D721Med (cell line): ENCODE results near the gene SSTR3.

Experiments
- DNase-seq: peaks from one replicate; pipeline ENCODE4 v3.0.0; 2011; ENCODE audit warnings: low spot score; ENCODE audit not compliant: insufficient read length
- FAIRE-seq: peaks from 2 replicates; lab custom pipeline; 2011; peaks lifted over from hg19 to GRCh38; lab: Jason Lieb, UNC
- CTCF ChIP-seq: IDR thresholded peaks from 2 replicates; pipeline ENCODE4 v1.5.1; 2012; ENCODE audit warnings: mild to moderate bottlenecking, control low read depth; ENCODE audit not compliant: insufficient read depth; ENCODE audit errors: missing control alignments

The SSTR3 gene

GRCh38 chr22:37165066-37165465 is 47.2 kb downstream of the SSTR3 start:
- DNase-seq (no peak), FAIRE-seq (no peak)
- no peak for TF ChIP-seq CTCF

GRCh38 chr22:37164505-37164887 is 47.8 kb downstream of the SSTR3 start:
- no peak for TF ChIP-seq CTCF
- no peak for DNase-seq
- FAIRE-seq: no peak

GRCh38 chr22:37163575-37164504 is 48.4 kb downstream of the SSTR3 start:
- FAIRE-seq (no peak), DNase-seq (no peak)
- no peak for TF ChIP-seq CTCF

DNA sequence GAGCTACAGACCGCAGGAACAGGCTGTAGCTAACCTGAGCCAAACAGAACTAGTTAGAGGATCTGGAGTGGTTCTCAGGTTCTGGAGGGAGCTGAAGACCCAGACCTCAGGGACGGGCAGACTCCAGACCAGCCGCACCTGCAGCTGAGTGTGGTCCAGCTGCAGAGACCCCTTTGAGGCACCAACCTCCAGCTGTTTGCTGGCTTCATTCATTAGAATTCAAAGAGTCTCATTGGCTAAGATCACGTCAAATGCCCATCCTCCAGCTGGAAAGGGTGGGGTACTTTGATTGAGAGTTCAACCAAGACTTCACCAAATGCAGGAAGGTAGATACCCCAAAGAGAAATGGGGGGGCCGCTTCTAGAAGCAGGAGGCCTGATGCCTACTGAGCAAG is 49.2 kb downstream of the SSTR3 start:
- TF ChIP-seq CTCF: no peak
- no peak for DNase-seq
- no peak for FAIRE-seq

DNA sequence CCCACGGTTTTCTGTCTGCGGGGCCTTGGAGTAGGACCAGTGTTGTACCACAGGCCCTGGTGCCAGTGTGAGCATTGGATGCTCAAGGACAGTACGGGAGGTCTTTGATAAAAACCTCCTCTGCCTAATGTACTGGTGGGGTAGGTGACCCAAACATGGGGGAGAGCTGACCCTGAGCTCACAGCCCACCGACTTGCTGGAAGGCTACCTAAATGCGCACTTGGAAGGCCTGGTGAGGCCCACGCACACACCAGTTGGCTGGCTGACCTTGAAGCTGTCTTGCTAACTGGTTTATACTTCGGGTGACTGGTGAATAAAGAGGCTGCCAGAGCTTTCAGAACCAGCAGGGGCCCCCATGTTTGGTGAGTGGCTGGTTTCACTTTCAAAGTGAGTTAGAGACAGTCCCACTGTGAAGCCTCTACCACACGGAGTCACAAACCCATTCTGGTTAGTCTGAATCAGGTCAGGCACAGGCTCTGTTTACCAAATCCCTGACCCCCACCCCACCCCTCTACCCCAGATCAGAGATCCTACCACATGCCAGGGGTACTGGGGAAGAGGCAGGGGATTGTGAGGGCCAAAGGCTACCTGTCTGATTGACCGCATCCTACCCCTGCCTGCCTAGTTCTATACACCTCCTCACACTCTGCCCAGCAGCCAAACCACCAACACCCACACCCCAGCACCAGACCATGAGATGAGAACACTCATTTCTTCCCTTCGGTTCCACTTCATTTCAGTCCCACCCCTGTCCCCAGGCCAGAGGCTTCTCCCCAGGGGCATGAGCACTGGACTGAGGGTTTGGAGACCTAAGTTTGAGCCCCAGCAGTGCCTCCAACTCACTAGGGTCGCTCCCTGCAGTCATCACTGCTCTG is 49.8 kb downstream of the SSTR3 start:
- no peak for TF ChIP-seq CTCF
- FAIRE-seq: no peak
- no peak for DNase-seq

DNA sequence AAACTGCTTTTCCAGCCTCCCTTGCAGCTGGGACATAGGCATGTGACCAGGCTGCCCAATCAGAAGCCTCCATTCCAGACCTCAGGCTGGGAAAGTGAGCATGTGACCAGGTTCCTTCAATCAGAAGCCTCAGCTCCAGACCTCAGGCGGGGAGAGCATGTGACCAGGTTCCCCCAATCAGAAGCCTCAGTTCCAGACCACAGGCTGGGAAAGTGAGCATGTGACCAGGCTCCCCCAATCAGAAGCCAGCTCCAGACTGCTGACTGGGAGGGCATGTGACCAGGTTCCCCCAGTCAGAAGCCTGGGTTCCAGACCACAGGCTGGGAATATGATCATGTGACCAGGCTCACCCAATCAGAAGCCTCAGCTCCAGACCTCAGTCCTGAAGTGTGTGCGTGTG is 50.8 kb downstream of the SSTR3 start:
- TF ChIP-seq CTCF: no peak
- DNase-seq (no peak), FAIRE-seq (no peak)
